H1 (cell line): ENCODE measurements around the gene DNAJB11. TPM values are rescaled to one million over a fixed set of nuclear protein-coding genes. Genes with fewer than 3 reads are reported as not detected.

ENCODE experiments used
- CTCF ChIA-PET: fragments of 300-600 bp; sonication (Branson Sonifier 250); formaldehyde crosslinking; loops from one replicate; lab custom pipeline; 2021; ENCODE audit not compliant: partially characterized antibody; lab: Charles Lee
- POLR2A ChIA-PET: fragments of 300-600 bp; sonication (Branson Sonifier 250); formaldehyde crosslinking; loops from one replicate; lab custom pipeline; 2021; ENCODE audit warnings: inconsistent platforms; ENCODE audit not compliant: partially characterized antibody; lab: Charles Lee
- DNase-seq, 2 experiments: peaks; one replicate each; pipeline versions ENCODE4 v3.0.0 to v3.0.0-alpha.2; 2010 to 2022; ENCODE audit warnings: low spot score in 2 of 2, low read depth in 1 of 2, mixed read lengths in 1 of 2
- FAIRE-seq: peaks from 2 replicates; lab custom pipeline; 2011; peaks lifted over from hg19 to GRCh38; lab: Jason Lieb, UNC
- H2AFZ ChIP-seq: 2 replicates; pipeline ENCODE4 v1.8.1; 2012; ENCODE audit warnings: low read length, inconsistent platforms
- H2AK5ac ChIP-seq: 2 replicates; pipeline ENCODE4 v1.6.1; 2013; ENCODE audit warnings: low read depth, low read length
- H2BK120ac ChIP-seq: replicated peaks from 2 replicates; pipeline ENCODE3; 2013; ENCODE audit warnings: low read depth, low read length, inconsistent platforms
- H2BK12ac ChIP-seq: 2 replicates; pipeline ENCODE4 v1.6.1; 2013; ENCODE audit warnings: low read depth, low read length
- H2BK15ac ChIP-seq: 2 replicates; pipeline ENCODE4 v1.6.1; 2013; ENCODE audit warnings: low read length
- H2BK20ac ChIP-seq: 2 replicates; pipeline ENCODE4 v1.6.1; 2013; ENCODE audit warnings: low read length
- H2BK5ac ChIP-seq: 2 replicates; pipeline ENCODE4 v1.6.1; 2013; ENCODE audit warnings: low read depth, low read length
- H3K14ac ChIP-seq: 2 replicates; pipeline ENCODE4 v1.6.1; 2013; ENCODE audit warnings: inconsistent platforms; ENCODE audit not compliant: insufficient read length
- H3K18ac ChIP-seq: 2 replicates; pipeline ENCODE4 v1.6.1; 2013; ENCODE audit warnings: low read length; ENCODE audit errors: extremely low read depth
- H3K23ac ChIP-seq: 2 replicates; pipeline ENCODE4 v1.6.1; 2013; ENCODE audit warnings: inconsistent platforms; ENCODE audit not compliant: insufficient read length
- H3K23me2 ChIP-seq: 2 replicates; pipeline ENCODE4 v1.6.1; 2013; ENCODE audit warnings: low read depth, low read length
- H3K27ac ChIP-seq: 2 replicates; pipeline ENCODE4 v1.6.1; 2011; ENCODE audit warnings: low read depth, low read length, inconsistent platforms
- H3K27me3 ChIP-seq, 4 experiments: replicated peaks in 1 of 4; 1 replicate in 1 of 4; 2 replicates in 3 of 4; pipeline versions ENCODE4 v1.6.1 to v1.8.1; 2011 to 2013; ENCODE audit warnings: low read length in 3 of 4, mild to moderate bottlenecking in 3 of 4, inconsistent platforms in 2 of 4, mixed read lengths in 2 of 4, moderate library complexity in 1 of 4; ENCODE audit not compliant: control insufficient read depth in 3 of 4, insufficient read depth in 3 of 4; ENCODE audit errors: extremely low read depth in 1 of 4
- H3K36me3 ChIP-seq, 4 experiments: 2 replicates each; pipeline versions ENCODE4 v1.6.1 to v1.8.1; 2011 to 2013; ENCODE audit warnings: mild to moderate bottlenecking in 4 of 4, low read length in 3 of 4, moderate library complexity in 2 of 4, control low read depth in 1 of 4, inconsistent platforms in 1 of 4; ENCODE audit not compliant: insufficient read depth in 4 of 4, control insufficient read depth in 2 of 4
- H3K4ac ChIP-seq: replicated peaks from 2 replicates; pipeline ENCODE3; 2013; ENCODE audit warnings: low read length, low read depth, mixed read lengths, inconsistent platforms; ENCODE audit not compliant: insufficient read length
- H3K4me1 ChIP-seq, 4 experiments: replicated peaks in 1 of 4; 1 replicate in 1 of 4; 2 replicates in 3 of 4; pipeline versions ENCODE4 v1.6.1 to v1.8.1; 2011 to 2013; ENCODE audit warnings: low read length in 3 of 4, inconsistent platforms in 2 of 4, mixed read lengths in 1 of 4; ENCODE audit not compliant: insufficient read depth in 4 of 4, control insufficient read depth in 3 of 4
- H3K4me2 ChIP-seq, 2 experiments: 2 replicates each; pipeline versions ENCODE4 v1.6.1 to v1.8.1; 2011 to 2013; ENCODE audit warnings: low read depth in 2 of 2, low read length in 2 of 2, control low read depth in 1 of 2, inconsistent platforms in 1 of 2, mild to moderate bottlenecking in 1 of 2; ENCODE audit not compliant: insufficient read depth in 1 of 2
- H3K4me3 ChIP-seq, 4 experiments: fragments of 200-600, 300-600 bp in 1 of 4; sonication (generic), shearing (Covaris generic), sonication (Bioruptor Twin) in 1 of 4; 2 replicates each; pipeline versions ENCODE4 v1.5.1 to v1.8.1; 2011 to 2016; ENCODE audit warnings: low read length in 4 of 4, low read depth in 3 of 4, control low read depth in 2 of 4, inconsistent platforms in 2 of 4, mild to moderate bottlenecking in 2 of 4, mixed read lengths in 1 of 4, moderate library complexity in 1 of 4; ENCODE audit not compliant: insufficient read depth in 2 of 4; ENCODE audit errors: extremely low read depth in 1 of 4
- H3K56ac ChIP-seq: replicated peaks from 2 replicates; pipeline ENCODE3; 2013; ENCODE audit warnings: low read depth, mild to moderate bottlenecking, mixed read lengths, low read length, inconsistent platforms; ENCODE audit not compliant: insufficient read length
- H3K79me1 ChIP-seq: 2 replicates; pipeline ENCODE4 v1.6.1; 2013; ENCODE audit warnings: low read depth, low read length, control low read depth
- H3K79me2 ChIP-seq, 2 experiments: 2 replicates each; pipeline versions ENCODE4 v1.6.1 to v1.8.1; 2012 to 2013; ENCODE audit warnings: low read length in 2 of 2, mild to moderate bottlenecking in 2 of 2, inconsistent platforms in 1 of 2; ENCODE audit not compliant: insufficient read depth in 2 of 2, control insufficient read depth in 1 of 2
- H3K9ac ChIP-seq, 4 experiments: replicated peaks in 1 of 4; 1 replicate in 1 of 4; 2 replicates in 3 of 4; pipeline versions ENCODE4 v1.6.1 to v1.8.1; 2011 to 2013; ENCODE audit warnings: low read depth in 3 of 4, low read length in 3 of 4, control low read depth in 2 of 4, mild to moderate bottlenecking in 2 of 4, moderate library complexity in 2 of 4, inconsistent platforms in 1 of 4; ENCODE audit errors: extremely low read depth in 1 of 4
- H3K9me3 ChIP-seq, 2 experiments: 2 replicates each; pipeline versions ENCODE4 v1.6.1 to v1.8.1; 2012 to 2013; ENCODE audit warnings: mild to moderate bottlenecking in 2 of 2, moderate library complexity in 2 of 2, control low read depth in 1 of 2, inconsistent platforms in 1 of 2, low read depth in 1 of 2, low read length in 1 of 2, mixed read lengths in 1 of 2; ENCODE audit not compliant: insufficient read depth in 2 of 2
- H4K20me1 ChIP-seq, 2 experiments: replicated peaks in 1 of 2; 2 replicates each; pipeline versions ENCODE3 to v1.8.1; 2011 to 2013; ENCODE audit warnings: inconsistent platforms in 2 of 2, low read length in 2 of 2, mild to moderate bottlenecking in 1 of 2; ENCODE audit not compliant: insufficient read depth in 2 of 2, control insufficient read depth in 1 of 2
- H4K5ac ChIP-seq: 2 replicates; pipeline ENCODE4 v1.6.1; 2013; ENCODE audit warnings: low read length, low read depth, mixed read lengths, inconsistent platforms; ENCODE audit not compliant: insufficient read length
- H4K8ac ChIP-seq: 2 replicates; pipeline ENCODE4 v1.8.0; 2013; ENCODE audit warnings: mild to moderate bottlenecking, moderate library complexity, low read length, inconsistent platforms; ENCODE audit not compliant: insufficient read depth; ENCODE audit errors: extremely low read depth
- H4K91ac ChIP-seq: replicated peaks from 2 replicates; pipeline ENCODE3; 2013; ENCODE audit warnings: low read length, mixed read lengths, inconsistent platforms; ENCODE audit not compliant: insufficient read length
- ATF2 ChIP-seq: IDR thresholded peaks from 2 replicates; pipeline ENCODE4 v1.6.1; 2012; ENCODE audit warnings: low read length, inconsistent platforms
- KDM1A ChIP-seq: fragments of 200-600, 300-600 bp; sonication (generic); IDR thresholded peaks from 2 replicates; pipeline ENCODE4 v1.7.1; 2016; ENCODE audit warnings: mild to moderate bottlenecking, low read length, borderline replicate concordance
- SIX5 ChIP-seq: IDR thresholded peaks from 2 replicates; pipeline ENCODE4 v1.6.1; 2011; ENCODE audit warnings: mild to moderate bottlenecking, low read depth, low read length
- YY1 ChIP-seq: IDR thresholded peaks from 2 replicates; pipeline ENCODE4 v1.6.1; 2011; ENCODE audit warnings: low read depth, mild to moderate bottlenecking, low read length
- ZNF274 ChIP-seq: IDR thresholded peaks from 2 replicates; pipeline ENCODE4 v1.7.0; 2012; ENCODE audit warnings: low read length, borderline replicate concordance; ENCODE audit errors: extremely low read depth
- WGBS, 2 experiments: shearing (Covaris generic) in 1 of 2; methylation state at CpG; one replicate each; pipeline versions ENCODE4 v1.1.6 to v1.1.7; 2013 to 2015; ENCODE audit warnings: low lambda C conversion rate in 2 of 2, mixed read lengths in 2 of 2, inconsistent platforms in 1 of 2, low coverage in 1 of 2, missing lambda C conversion rate in 1 of 2; ENCODE audit not compliant: insufficient replicate concordance in 2 of 2, insufficient coverage in 1 of 2, insufficient read length in 1 of 2; ENCODE audit errors: extremely low coverage in 1 of 2, missing lambda C conversion rate in 1 of 2; 5-methylcytosine and 5-hydroxymethylcytosine counted together
- polyA plus RNA-seq, 7 experiments: library from polyadenylated mRNA; depleted of rRNA in 3 of 7; stranded (reverse) in 5 of 7; unstranded in 2 of 7; fragments of >200 nt in 5 of 7; fragments of 200-250 nt in 2 of 7; gene quantifications; 1 replicate in 5 of 7; 2 replicates in 1 of 7; 4 replicates in 1 of 7; pipeline versions ENCODE4 v1.2.1 to v1.2.3, GENCODE V29; 2011 to 2013; ENCODE audit warnings: missing spikeins in 2 of 7, mixed read lengths in 2 of 7
- total RNA-seq: library from RNA; stranded (reverse); fragmentation: NEBNext Ultra II Directional; extraction: Animal tissue kit (Norgen Biotek cat#: 25700); gene quantifications from 2 replicates; pipeline ENCODE4 v1.2.1, GENCODE V29; 2021

Gene DNAJB11
- total and polyA plus RNA-seq, 2 of the 8 experiments (the other 6 are each of a cell fraction or from before 2014, with no cell fraction given): 14.6 to 63.9 TPM

- H4K91ac ChIP-seq: no peak overlapping the region
- H3K4ac ChIP-seq: no peak overlapping the region
- H2BK120ac ChIP-seq: no peak overlapping the region
- H3K23me2 ChIP-seq: peaks cover 16% of the 10 kb centered on the region
- H3K56ac ChIP-seq: no peak overlapping the region
- H2AFZ ChIP-seq: peak overlapping the region; percentile 89; the same call in 1 of the 2 replicates
- H3K79me2 ChIP-seq: peaks cover 0 to 21% of the 10 kb centered on the region in 2 experiments; a peak in 3 of 4 replicates
- H3K4me3 ChIP-seq: peak overlapping the region; percentile 82 to 87 (median 84)
- H2BK5ac ChIP-seq: no peak overlapping the region
- H4K8ac ChIP-seq: peak overlapping the region; percentile 66; the same call in 1 of the 2 replicates
- H3K79me1 ChIP-seq: peaks cover 3% of the 10 kb centered on the region
- CTCF ChIA-PET: interaction anchor here (0.8 to 1.7 kb wide), 4 partner anchors 9 to 1145 kb away, joined by 3 to 5 read pairs (median 4); no protein-coding TSS in a partner anchor
- H3K9me3 ChIP-seq: no peaks in the 10 kb centered on the region
- no peak for DNase-seq
- no peak for TF ChIP-seq KDM1A
- no peak for TF ChIP-seq ATF2
- no peak for TF ChIP-seq SIX5
- no peak for TF ChIP-seq YY1
- no peak for TF ChIP-seq ZNF274
- TF ChIP-seq, all 59 proteins: peak for 0
- POLR2A ChIA-PET: interaction anchor here (0.8 to 9.0 kb wide), 14 partner anchors 9 to 632 kb away, joined by 3 to 96 read pairs (median 4); partner anchors contain the start of genes EIF4A2, RFC4 and TRA2B
- no peak for FAIRE-seq
- WGBS, 2 experiments: 27% methylated on average over 7 of the region's 7 CpGs; no CpG with 5 or more reads in 1 of the 2 experiments
- H3K4me2 ChIP-seq: peak overlapping the region; percentile 91 to 99
- no peak overlapping the region for H2BK12ac ChIP-seq
- peaks cover 5 to 18% (median 12%) of the 10 kb centered on the region in 4 experiments; a peak in 7 of 8 replicates for H3K36me3 ChIP-seq
- H3K27ac ChIP-seq: no peak overlapping the region; the same call in 1 of the 2 replicates
- H3K27me3 ChIP-seq: no peaks in the 10 kb centered on the region
- no peak overlapping the region for H3K23ac ChIP-seq
- H4K5ac ChIP-seq: no peak overlapping the region
- peaks cover 0 to 11% (median 4%) of the 10 kb centered on the region in 4 experiments; a peak in 6 of 7 replicates for H3K4me1 ChIP-seq
- H3K14ac ChIP-seq: no peak overlapping the region
- H4K20me1 ChIP-seq: peaks cover 0 to 4% of the 10 kb centered on the region in 2 experiments
- H3K9ac ChIP-seq: peak overlapping the region; percentile 52 to 95 (median 74)
- H2AK5ac ChIP-seq: no peak overlapping the region
- no peak overlapping the region for H2BK20ac ChIP-seq
- H2BK15ac ChIP-seq: no peak overlapping the region
- H3K18ac ChIP-seq: no peak overlapping the region
These were observed 783 bp upstream of the DNAJB11 start for GRCh38 chr3:186569779-186570095.
